NCI-H2196 (cell line): Measurements from ENCODE around the gene PRKAR1B.
"Not testable (repeated sequence)": the region's sequence is repeated elsewhere in the genome, so short reads cannot be mapped to it uniquely, and the experiment has no call there.

Source experiments
- DNase-seq: peaks from one replicate; lab custom pipeline; 2025; ENCODE audit not compliant: unreplicated experiment; lab: John Stamatoyannopoulos, UW

Gene PRKAR1B

DNA sequence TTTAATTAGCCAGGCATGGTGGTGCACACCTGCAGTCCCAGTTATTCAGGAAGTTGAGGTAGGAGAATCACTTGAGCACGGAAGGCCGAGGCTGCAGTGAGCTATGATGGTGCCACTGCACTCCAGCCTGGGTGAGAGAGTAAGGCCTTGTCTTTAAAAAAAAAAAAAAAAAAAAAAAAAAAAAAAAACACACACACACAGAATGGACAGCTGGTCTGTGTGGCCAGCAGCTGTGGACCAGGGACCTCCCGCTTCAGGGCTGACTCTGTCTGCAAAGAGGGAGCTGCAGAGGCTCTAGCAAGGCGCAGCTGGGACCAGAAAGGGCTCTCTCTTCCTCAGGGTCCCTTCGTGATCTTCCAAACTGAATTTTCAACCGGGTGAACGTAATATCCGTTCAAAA lies 54.2 kb downstream of the PRKAR1B start:
- DNase-seq = no peak

- DNase-seq = no peak
Measured at GRCh38 chr7:671415-672042, 55.6 kb downstream of the PRKAR1B start.

GRCh38 chr7:670501-671390 lies 56.3 kb downstream of the PRKAR1B start:
- no peak for DNase-seq

GRCh38 chr7:668958-669357 lies 58.1 kb downstream of the PRKAR1B start:
- no peak for DNase-seq

GRCh38 chr7:668139-668931 lies 58.7 kb downstream of the PRKAR1B start:
- no peak for DNase-seq

DNA sequence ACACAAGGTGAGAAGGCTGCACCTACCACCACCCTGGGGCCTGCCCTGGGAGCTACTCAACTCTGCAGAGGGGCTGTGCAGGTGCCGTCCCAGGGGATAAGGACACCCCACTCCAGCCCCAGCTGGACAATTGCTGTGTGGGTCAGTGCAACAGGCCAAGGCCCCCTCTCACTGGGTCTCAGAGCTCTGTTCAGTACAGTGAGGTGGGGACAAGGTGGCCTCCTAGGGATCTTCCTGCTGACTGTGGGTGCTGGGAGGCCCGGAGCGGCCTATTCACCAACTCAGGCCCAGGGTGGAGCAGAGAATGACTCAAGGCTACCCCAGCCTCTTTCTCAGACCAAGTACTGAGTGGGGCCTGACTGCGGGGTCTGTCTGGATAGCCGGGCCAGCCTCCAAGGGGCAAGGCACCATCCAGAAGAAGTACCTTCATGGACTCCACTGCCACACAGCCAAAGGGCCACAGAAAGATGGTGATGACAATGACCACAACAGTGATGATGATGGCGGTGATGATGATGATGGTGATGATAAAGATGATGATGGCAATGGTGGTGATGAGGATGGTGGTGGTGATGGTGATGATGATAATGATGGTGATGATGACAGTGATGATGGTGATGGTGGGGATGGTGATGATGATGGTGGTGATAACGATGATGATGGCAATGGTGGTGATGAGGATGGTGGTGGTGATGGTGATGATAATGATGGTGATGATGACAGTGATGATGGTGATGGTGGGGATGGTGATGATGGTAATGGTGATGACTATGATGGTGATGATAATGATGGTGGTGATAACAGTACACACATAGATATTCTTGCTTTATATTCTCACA lies 60.4 kb downstream of the PRKAR1B start:
- no peak for DNase-seq

- DNase-seq = no peak
Measured at GRCh38 chr7:665736-666453, 61.2 kb downstream of the PRKAR1B start.

GRCh38 chr7:664997-665735 lies 61.9 kb downstream of the PRKAR1B start:
- no peak for DNase-seq

DNA sequence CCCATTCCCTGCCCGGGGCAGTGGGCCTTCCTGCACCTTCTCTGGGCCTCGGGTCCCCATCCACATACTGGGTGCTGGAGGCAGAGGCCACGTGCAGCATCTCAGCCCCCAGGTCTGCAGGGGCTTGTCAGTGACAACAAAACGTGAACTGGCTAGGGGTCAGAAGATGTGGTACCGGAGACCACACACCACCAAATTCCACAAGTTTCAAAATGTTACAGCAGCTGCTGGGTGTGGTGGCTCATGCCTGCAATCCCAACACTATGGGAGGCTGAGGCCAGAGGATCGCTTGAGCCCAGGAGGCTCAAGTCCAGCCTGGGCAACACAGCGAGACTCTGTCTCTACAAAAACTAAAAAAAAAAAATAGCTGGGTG lies 62.7 kb downstream of the PRKAR1B start:
- DNase-seq = no peak

GRCh38 chr7:662576-662975 lies 64.5 kb downstream of the PRKAR1B start:
- DNase-seq = no peak

DNA sequence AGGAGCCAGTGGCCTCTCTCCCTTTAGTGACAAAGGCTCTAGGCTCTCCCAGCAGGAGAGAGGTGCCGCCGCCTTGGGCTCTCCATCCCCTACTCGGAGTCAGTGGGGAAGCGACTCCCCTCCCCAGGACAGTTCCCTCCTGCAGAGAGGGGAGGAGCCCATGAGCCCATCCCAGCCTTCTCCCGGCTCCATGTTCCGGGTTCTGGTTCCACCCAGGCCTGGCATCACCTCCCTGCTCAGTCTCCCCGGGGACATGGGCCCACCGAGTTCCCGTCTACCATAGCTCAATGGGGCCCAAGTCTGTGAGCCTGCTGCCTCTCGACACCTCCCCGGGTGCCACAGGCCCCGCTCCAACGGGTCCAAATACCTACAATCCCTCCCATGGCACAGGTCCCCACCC lies 67.1 kb downstream of the PRKAR1B start:
- DNase-seq = no peak

GRCh38 chr7:659306-659847 lies 67.7 kb downstream of the PRKAR1B start:
- DNase-seq = no peak

- no peak for DNase-seq
Measured at GRCh38 chr7:657565-658119, 69.4 kb downstream of the PRKAR1B start.

DNA sequence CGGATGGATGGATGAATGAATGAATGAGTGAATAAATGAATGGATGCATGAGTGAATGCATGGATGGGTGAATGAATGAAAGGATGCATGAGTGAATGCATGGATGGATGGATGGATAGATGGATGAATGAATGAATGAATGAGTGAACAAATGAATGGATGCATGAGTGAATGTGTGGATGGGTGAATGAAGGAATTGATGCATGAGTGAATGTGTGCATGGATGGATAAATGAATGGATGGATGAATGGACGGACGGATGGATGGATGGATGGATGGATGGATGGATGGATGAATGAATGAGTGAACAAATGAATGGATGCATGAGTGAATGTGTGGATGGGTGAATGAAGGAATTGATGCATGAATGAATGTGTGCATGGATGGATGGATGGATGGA lies 70.1 kb downstream of the PRKAR1B start:
- not testable (repeated sequence) for DNase-seq

DNA sequence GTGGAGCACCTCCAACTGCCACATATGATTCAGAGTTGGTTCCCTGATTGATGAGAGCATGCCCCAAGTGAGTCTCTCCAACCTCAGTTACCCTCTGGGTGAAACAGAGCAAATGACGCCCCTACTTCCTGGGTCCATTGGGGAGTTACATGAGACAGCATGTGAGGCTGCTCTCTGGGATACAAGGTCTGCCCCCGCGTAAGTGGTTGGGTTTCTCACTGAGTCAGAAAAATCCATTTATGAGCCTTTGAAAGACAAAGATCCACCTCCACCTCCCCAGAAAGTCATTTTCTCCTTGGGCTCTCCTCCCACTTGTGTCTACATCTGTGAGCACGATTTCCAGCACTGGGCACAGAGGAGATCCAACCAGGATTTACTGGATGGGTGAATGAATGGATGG lies 71.3 kb downstream of the PRKAR1B start:
- no peak for DNase-seq

DNA sequence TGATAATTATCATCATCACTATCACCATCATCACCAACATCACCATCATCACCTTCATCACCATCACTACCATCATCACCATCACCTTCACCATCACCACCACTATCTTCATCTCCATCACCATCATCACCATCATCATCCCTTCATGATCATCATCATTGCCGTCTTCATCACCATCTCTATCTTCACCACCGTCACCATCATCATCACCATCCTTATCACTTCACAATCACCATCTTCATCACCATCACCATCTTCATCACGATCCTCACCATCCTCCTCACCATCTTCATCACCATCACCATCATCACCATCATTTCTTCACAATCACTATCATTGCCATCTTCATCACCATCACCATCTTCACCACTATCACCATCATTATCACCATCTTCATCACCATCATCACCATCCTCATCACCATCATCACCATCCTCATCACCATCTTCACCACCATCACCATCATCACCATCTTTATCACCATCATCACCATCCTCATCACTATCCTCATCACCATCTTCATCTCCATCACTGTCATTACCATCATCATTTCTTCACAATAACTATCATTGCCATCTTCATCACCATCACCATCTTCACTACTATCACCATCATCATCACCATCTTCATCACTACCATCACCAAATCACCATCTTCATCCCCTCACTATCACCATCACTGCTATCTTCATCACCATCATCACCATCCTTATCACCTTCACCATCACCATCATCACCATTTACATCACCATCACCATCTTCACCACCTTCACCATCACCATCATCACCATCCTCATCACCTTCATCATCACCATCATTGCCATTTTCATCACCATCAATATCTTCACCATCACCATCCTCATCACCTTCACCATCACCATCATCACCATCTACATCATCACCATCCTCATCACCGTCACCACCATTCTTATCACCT lies 73.0 kb downstream of the PRKAR1B start:
- no peak for DNase-seq

DNA sequence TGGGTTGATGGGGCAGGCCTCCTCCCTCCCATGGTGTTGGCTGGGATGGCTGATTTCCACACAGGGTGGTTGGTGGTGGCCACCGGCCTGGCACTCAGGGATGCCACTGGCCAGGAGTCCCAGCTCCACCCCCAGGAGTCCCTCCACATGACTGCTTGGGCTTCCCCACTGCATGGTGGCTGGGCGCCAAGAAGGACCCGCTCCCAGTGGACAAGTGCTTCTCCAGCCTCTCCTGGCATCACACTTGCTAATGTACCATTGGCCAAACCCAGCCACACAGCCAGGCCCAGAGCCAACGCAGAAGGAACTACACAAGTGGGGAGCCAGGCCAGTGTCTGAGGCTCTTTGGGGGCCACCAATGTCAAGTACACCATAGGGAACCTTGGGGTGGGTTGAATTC lies 74.2 kb downstream of the PRKAR1B start:
- DNase-seq = no peak

DNA sequence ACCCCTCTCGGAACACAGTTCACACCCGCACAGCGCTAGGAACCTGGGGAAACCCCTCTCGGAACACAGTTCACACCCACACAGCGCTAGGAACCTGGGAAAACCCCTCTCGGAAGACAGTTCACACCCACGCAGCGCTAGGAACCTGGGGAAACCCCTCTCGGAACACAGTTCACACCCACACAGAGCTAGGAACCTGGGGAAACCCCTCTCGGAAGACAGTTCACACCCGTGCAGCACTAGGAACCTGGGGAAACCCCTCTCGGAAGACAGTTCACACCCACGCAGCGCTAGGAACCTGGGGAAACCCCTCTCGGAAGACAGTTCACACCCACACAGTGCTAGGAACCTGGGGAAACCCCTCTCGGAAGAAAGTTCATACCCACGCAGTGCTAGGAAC lies 74.9 kb downstream of the PRKAR1B start:
- not testable (repeated sequence) for DNase-seq
